Measurements from ENCODE around the gene B3GALT5. TPM values are rescaled to one million over a fixed set of nuclear protein-coding genes. Genes with fewer than 3 reads are reported as not detected.

B3GALT5 gene
- total RNA-seq, 4 donors from 2014 or later, result 0.13 to 1.3 (median 0.77) TPM

GRCh38 chr21:39597595-39597994 lies 15.1 kb upstream of the B3GALT5 start:
- Histone ChIP-seq H3K27me3 (no peaks in the 10 kb centered on the region), H3K9me3 (no peaks in the 10 kb centered on the region), H3K4me3 (no peak overlapping the region), H3K36me3 (no peaks in the 10 kb centered on the region), H3K27ac (no peak overlapping the region), H3K4me1 (no peaks in the 10 kb centered on the region)
- TF ChIP-seq EP300 (IDR thresholded peaks at IDR 0.05) (no peak), POLR2A (IDR thresholded peaks at IDR 0.05) (no peak), POLR2AphosphoS5 (IDR thresholded peaks at IDR 0.05) (no peak), CTCF (IDR thresholded peaks at IDR 0.05) (no peak)
- ATAC-seq, result no peak
- WGBS, 2 donors (ENCODE audit: low coverage in 1 of 2), result 47 to 66% methylated on average over 6 to 7 of the region's 7 CpGs

GRCh38 chr21:39599191-39599970 lies 13.4 kb upstream of the B3GALT5 start:
- Histone ChIP-seq H3K4me3 (no peak overlapping the region), H3K27me3 (no peaks in the 10 kb centered on the region), H3K4me1 (no peaks in the 10 kb centered on the region), H3K27ac (no peak overlapping the region), H3K36me3 (no peaks in the 10 kb centered on the region), H3K9me3 (no peaks in the 10 kb centered on the region)
- TF ChIP-seq EP300 (IDR thresholded peaks at IDR 0.05), result no peak
- no peak for TF ChIP-seq POLR2A (IDR thresholded peaks at IDR 0.05)
- no peak for TF ChIP-seq POLR2AphosphoS5 (IDR thresholded peaks at IDR 0.05)
- TF ChIP-seq CTCF (IDR thresholded peaks at IDR 0.05), result no peak
- no peak for ATAC-seq
- whole genome bisulfite sequencing, 2 donors (ENCODE audit: low coverage in 1 of 2), result 93% methylated on average over 2 of the region's 5 CpGs; no CpG with 5 or more reads in 1 of the 2 donors

GRCh38 chr21:39601187-39601928 lies 11.4 kb upstream of the B3GALT5 start:
- 42 to 44% methylated on average over 5 to 11 of the region's 17 CpGs for WGBS, 2 donors (ENCODE audit: low coverage in 1 of 2)
- no peak for TF ChIP-seq CTCF (IDR thresholded peaks at IDR 0.05)
- TF ChIP-seq EP300 (IDR thresholded peaks at IDR 0.05), result no peak
- TF ChIP-seq POLR2AphosphoS5 (IDR thresholded peaks at IDR 0.05), result no peak
- TF ChIP-seq POLR2A (IDR thresholded peaks at IDR 0.05), result no peak
- no peak overlapping the region for H3K4me3 ChIP-seq

GRCh38 chr21:39602076-39602689 lies 10.6 kb upstream of the B3GALT5 start:
- WGBS, 2 donors (ENCODE audit: low coverage in 1 of 2), result 81% methylated on average over 9 of the region's 14 CpGs; no CpG with 5 or more reads in 1 of the 2 donors
- Histone ChIP-seq H3K27me3 (no peaks in the 10 kb centered on the region), H3K27ac (no peak overlapping the region), H3K9me3 (no peaks in the 10 kb centered on the region), H3K36me3 (no peaks in the 10 kb centered on the region), H3K4me1 (no peaks in the 10 kb centered on the region), H3K4me3 (no peak overlapping the region)
- no peak for ATAC-seq
- no peak for TF ChIP-seq POLR2A (IDR thresholded peaks at IDR 0.05)
- TF ChIP-seq EP300 (IDR thresholded peaks at IDR 0.05), result no peak
- TF ChIP-seq POLR2AphosphoS5 (IDR thresholded peaks at IDR 0.05), result no peak
- TF ChIP-seq CTCF (IDR thresholded peaks at IDR 0.05), result no peak

More at GRCh38 chr21:39601187-39601928, 11.4 kb upstream of the B3GALT5 start:
- Histone ChIP-seq H3K36me3 (no peaks in the 10 kb centered on the region), H3K27ac (no peak overlapping the region), H3K4me1 (no peaks in the 10 kb centered on the region), H3K9me3 (no peaks in the 10 kb centered on the region), H3K27me3 (no peaks in the 10 kb centered on the region)
- no peak for ATAC-seq

Data from gastroesophageal sphincter (tissue), 4 donors.